K562 (cell line): Measurements from ENCODE around the gene PTOV1. TPM values are rescaled to one million over a fixed set of nuclear protein-coding genes. Genes with fewer than 3 reads are reported as not detected.

ENCODE experiments used
- BACH1 ChIP-seq: fragments of 200-800 bp; sonication (Bioruptor generic); IDR thresholded peaks from 2 replicates; pipeline ENCODE4 v1.6.1; 2016; ENCODE audit warnings: missing genetic modification characterization, missing compliant biosample characterization
- CAMTA2 ChIP-seq: fragments of 250-450 bp; sonication (Bioruptor Pico); conservative IDR thresholded peaks from 2 replicates; pipeline ENCODE4 v1.5.1; 2022
- E4F1 ChIP-seq: fragments of 250-450 bp; sonication (Bioruptor Pico); IDR thresholded peaks from 2 replicates; pipeline ENCODE4 v1.5.0; 2021; ENCODE audit warnings: mild to moderate bottlenecking, borderline replicate concordance
- FOXO4 ChIP-seq: fragments of 450-650 bp; formaldehyde crosslinking; IDR thresholded peaks from 2 replicates; pipeline ENCODE4 v1.4.0; 2020; ENCODE audit warnings: mild to moderate bottlenecking, moderate library complexity
- KLF13 ChIP-seq: fragments of 450-650 bp; IDR thresholded peaks from 2 replicates; pipeline ENCODE4 v1.6.1; 2016; ENCODE audit warnings: missing genetic modification characterization, low read depth, mild to moderate bottlenecking, missing compliant biosample characterization, moderate library complexity, borderline replicate concordance
- NR2C2 ChIP-seq, 2 experiments: fragments of 200-800 bp in 1 of 2; sonication (Bioruptor generic) in 1 of 2; sonication (generic) in 1 of 2; formaldehyde crosslinking in 1 of 2; IDR thresholded peaks; 2 replicates each; pipeline versions ENCODE4 v1.6.1 to v1.8.0; 2016 to 2022; ENCODE audit warnings: mild to moderate bottlenecking in 1 of 2, missing compliant biosample characterization in 1 of 2, missing genetic modification characterization in 1 of 2, missing genetic modification reagents in 1 of 2
- PREB ChIP-seq: sonication (generic); formaldehyde crosslinking; IDR thresholded peaks from 2 replicates; pipeline ENCODE4 v1.8.1; 2023; ENCODE audit warnings: mild to moderate bottlenecking, missing genetic modification reagents
- TAF7 ChIP-seq: fragments of 450-650 bp; IDR thresholded peaks from 2 replicates; pipeline ENCODE4 v1.6.1; 2016; ENCODE audit warnings: missing genetic modification characterization, missing compliant biosample characterization
- TEAD2 ChIP-seq: fragments of 450-650 bp; IDR thresholded peaks from 2 replicates; pipeline ENCODE4 v1.6.1; 2016; ENCODE audit warnings: missing genetic modification characterization, control low read depth, missing compliant biosample characterization
- TEAD4 ChIP-seq, 2 experiments: sonication (generic) in 1 of 2; formaldehyde crosslinking in 1 of 2; IDR thresholded peaks; 2 replicates each; pipeline versions ENCODE4 v1.6.1 to v1.8.0; 2012 to 2022; ENCODE audit warnings: borderline replicate concordance in 1 of 2, inconsistent platforms in 1 of 2, low read length in 1 of 2, mild to moderate bottlenecking in 1 of 2, missing genetic modification reagents in 1 of 2
- UBTF ChIP-seq, 2 experiments: IDR thresholded peaks; 2 replicates each; pipeline ENCODE4 v1.6.1; 2012; ENCODE audit warnings: improper control_type of control experiment in 2 of 2, low read depth in 2 of 2, low read length in 2 of 2, borderline replicate concordance in 1 of 2
- ZBTB26 ChIP-seq: fragments of 450-650 bp; formaldehyde crosslinking; IDR thresholded peaks from 2 replicates; pipeline ENCODE4 v1.4.0; 2022; ENCODE audit warnings: missing genetic modification characterization
- ZNF347 ChIP-seq: fragments of 450-650 bp; formaldehyde crosslinking; IDR thresholded peaks from 2 replicates; pipeline ENCODE4 v1.4.0; 2020; ENCODE audit warnings: low read depth, mild to moderate bottlenecking, moderate library complexity
- ZNF449 ChIP-seq: fragments of 250-450 bp; sonication (Bioruptor Pico); IDR thresholded peaks from 2 replicates; pipeline ENCODE4 v1.8.0; 2022; ENCODE audit warnings: moderate library complexity, mild to moderate bottlenecking, inconsistent platforms
- polyA plus RNA-seq, 8 experiments: library from polyadenylated mRNA; depleted of rRNA in 4 of 8; stranded (reverse) in 5 of 8; unstranded in 3 of 8; fragments of >200 nt; fragmentation: Nextera tagmentation in 2 of 8; fragmentation: Illumina TruSeq in 1 of 8; extraction: Ambion mirVana in 2 of 8; extraction: Trizol in 1 of 8; gene quantifications; 2 replicates each; pipeline versions ENCODE4 v1.2.1 to v1.2.3, GENCODE V29; 2011 to 2014; ENCODE audit warnings: inconsistent platforms in 1 of 8, missing spikeins in 1 of 8
- total RNA-seq, 7 experiments: library from RNA; depleted of rRNA in 6 of 7; stranded (reverse); fragments of >200 nt in 6 of 7; fragmentation: Illumina TruSeq in 2 of 7; extraction: Trizol in 2 of 7; gene quantifications; 2 replicates each; pipeline versions ENCODE4 v1.2.1 to v1.2.3, GENCODE V29; 2011 to 2021; ENCODE audit warnings: low replicate concordance in 1 of 7

Gene PTOV1
- total and polyA plus RNA-seq, 9 of the 15 experiments (the other 6 are each of a cell fraction or from before 2014, with no cell fraction given) = 4.9 to 169 (median 43.5) TPM

- TF ChIP-seq KLF13 (tag) (peak; percentile 95), ZNF449 (CRISPR knock-in tag) (no peak), NR2C2 (CRISPR knock-in tag; IDR thresholded peaks at IDR 0.05) (no peak), NR2C2 (tag; IDR thresholded peaks at IDR 0.05) (peak; percentile 89), TAF7 (tag) (peak; percentile 58), BACH1 (no peak; the same call in 1 of the 2 replicates), ZBTB26 (CRISPR knock-in tag) (peak; percentile 73; the same call in 1 of the 2 replicates), ZNF347 (CRISPR knock-in tag) (no peak), TEAD2 (tag) (no peak), PREB (CRISPR knock-in tag) (no peak; the same call in 1 of the 2 replicates), FOXO4 (CRISPR knock-in tag) (no peak), TEAD4 (IDR thresholded peaks at IDR 0.05; ENCODE audit: low read length) (no peak), TEAD4 (CRISPR knock-in tag; IDR thresholded peaks at IDR 0.05; ENCODE audit: borderline replicate concordance) (no peak), UBTF (IDR thresholded peaks at IDR 0.05; ENCODE audit: borderline replicate concordance in 1 of 2, low read depth in 2 of 2, low read length in 2 of 2) (no peak), CAMTA2 (CRISPR knock-in tag) (no peak), E4F1 (no peak)
Measured at GRCh38 chr19:49850487-49851342, at the start of gene PTOV1 (continued).
